ENCODE results near the gene USP32. TPM values are rescaled to one million over a fixed set of nuclear protein-coding genes. Genes with fewer than 3 reads are reported as not detected.

The USP32 gene
- total and polyA plus RNA-seq, 2 of the 8 experiments (the other 6 are each of a cell fraction or from before 2014, with no cell fraction given): 29.6 to 112 TPM

DNA sequence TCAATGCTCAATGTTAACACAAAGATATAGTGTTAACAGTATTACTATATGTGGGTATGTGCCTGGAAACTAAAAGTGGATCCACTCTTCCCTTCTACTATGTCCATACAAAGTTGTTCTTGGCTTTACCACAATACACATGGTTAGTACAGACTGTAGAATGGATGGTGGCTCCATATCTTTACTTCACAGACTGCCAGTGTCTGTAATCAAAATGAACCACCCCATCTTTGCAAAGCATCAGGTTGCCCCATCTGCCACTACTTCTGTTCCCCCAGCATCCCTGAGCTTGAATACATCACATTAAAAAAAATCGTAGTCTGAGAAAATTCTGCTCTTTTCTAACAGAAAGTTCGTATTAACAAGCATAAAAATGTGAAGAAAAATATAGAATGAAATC, 30.0 kb downstream of the USP32 start:
- POLR2A ChIA-PET (ENCODE audit: partially characterized antibody): interaction anchor here (0.6 to 0.8 kb wide), 3 partner anchors 11 to 567 kb away, joined by 3 to 4 read pairs (median 3); no protein-coding TSS in a partner anchor
- H3K14ac ChIP-seq (ENCODE audit: insufficient read length): no peak overlapping the region
- FAIRE-seq: no peak

More for the DNA sequence above, 30.0 kb downstream of the USP32 start:
- Histone ChIP-seq H2AK5ac (ENCODE audit: low read depth, low read length) (no peak overlapping the region), H3K4ac (replicated peaks; ENCODE audit: insufficient read length, low read depth, low read length) (no peak overlapping the region), H2BK120ac (replicated peaks; ENCODE audit: low read depth, low read length) (no peak overlapping the region), H3K4me2 (ENCODE audit: insufficient read depth in 1 of 2, low read depth in 2 of 2, low read length in 2 of 2) (no peak overlapping the region), H3K36me3 (ENCODE audit: control insufficient read depth in 2 of 4, insufficient read depth in 4 of 4, low read length in 3 of 4) (no peaks in the 10 kb centered on the region), H3K4me1 (replicated peaks in 1 of 4; ENCODE audit: control insufficient read depth in 3 of 4, insufficient read depth in 4 of 4, low read length in 3 of 4) (no peaks in the 10 kb centered on the region), H2BK15ac (ENCODE audit: low read length) (no peak overlapping the region), H3K9ac (replicated peaks in 1 of 4; ENCODE audit: extremely low read depth in 1 of 4, low read depth in 3 of 4, low read length in 3 of 4) (no peak overlapping the region), H2AFZ (ENCODE audit: low read length) (no peak overlapping the region), H4K5ac (ENCODE audit: insufficient read length, low read depth, low read length) (no peak overlapping the region), H4K8ac (ENCODE audit: extremely low read depth, insufficient read depth, low read length) (no peak overlapping the region), H4K20me1 (replicated peaks in 1 of 2; ENCODE audit: control insufficient read depth in 1 of 2, insufficient read depth in 2 of 2, low read length in 2 of 2) (peaks cover 0 to 2% of the 10 kb centered on the region in 2 experiments), H3K27me3 (replicated peaks in 1 of 4; ENCODE audit: control insufficient read depth in 3 of 4, extremely low read depth in 1 of 4, insufficient read depth in 3 of 4, low read length in 3 of 4) (no peaks in the 10 kb centered on the region), H3K27ac (ENCODE audit: low read depth, low read length) (no peak overlapping the region), H3K23me2 (ENCODE audit: low read depth, low read length) (no peaks in the 10 kb centered on the region), H3K9me3 (ENCODE audit: insufficient read depth in 2 of 2, low read depth in 1 of 2, low read length in 1 of 2) (no peaks in the 10 kb centered on the region), H4K91ac (replicated peaks; ENCODE audit: insufficient read length, low read length) (no peak overlapping the region), H2BK20ac (ENCODE audit: low read length) (no peak overlapping the region), H2BK12ac (ENCODE audit: low read depth, low read length) (no peak overlapping the region), H3K79me2 (ENCODE audit: control insufficient read depth in 1 of 2, insufficient read depth in 2 of 2, low read length in 2 of 2) (peaks cover 3 to 88% of the 10 kb centered on the region in 2 experiments), H3K56ac (replicated peaks; ENCODE audit: insufficient read length, low read depth, low read length) (no peak overlapping the region), H3K18ac (ENCODE audit: extremely low read depth, low read length) (no peak overlapping the region), H3K23ac (ENCODE audit: insufficient read length) (no peak overlapping the region), H3K4me3 (ENCODE audit: extremely low read depth in 1 of 4, insufficient read depth in 2 of 4, low read depth in 3 of 4, low read length in 4 of 4) (no peak overlapping the region), H3K79me1 (ENCODE audit: low read depth, low read length) (peaks cover 4% of the 10 kb centered on the region), H2BK5ac (ENCODE audit: low read depth, low read length) (no peak overlapping the region)
- CTCF ChIA-PET (ENCODE audit: partially characterized antibody): no interaction called here
- TF ChIP-seq RXRA (IDR thresholded peaks at IDR 0.05; ENCODE audit: insufficient read depth, low read depth, low read length) (no peak), MAFK (IDR thresholded peaks at IDR 0.05; ENCODE audit: low read depth, low read length) (no peak), RFX5 (IDR thresholded peaks at IDR 0.05; ENCODE audit: borderline replicate concordance, low read depth, low read length) (no peak), SIN3A (conservative IDR thresholded peaks at IDR 0.05 in 1 of 2, IDR thresholded peaks at IDR 0.05 in 1 of 2; ENCODE audit: low read depth in 1 of 2, low read length in 2 of 2) (no peak), POLR2A (IDR thresholded peaks at IDR 0.05; ENCODE audit: control extremely low read depth in 1 of 2, low read depth in 2 of 2, low read length in 2 of 2) (no peak), NANOG (IDR thresholded peaks at IDR 0.05; ENCODE audit: insufficient read depth, low read depth, low read length, poor library complexity, severe bottlenecking) (no peak), ZNF274 (IDR thresholded peaks at IDR 0.05; ENCODE audit: borderline replicate concordance, extremely low read depth, low read length) (no peak), KDM1A (IDR thresholded peaks at IDR 0.05; ENCODE audit: borderline replicate concordance, low read length) (no peak), ASH2L (IDR thresholded peaks at IDR 0.05; ENCODE audit: low read length) (no peak), SIRT6 (IDR thresholded peaks at IDR 0.05; ENCODE audit: low read length) (no peak)
- TF ChIP-seq, protein P1, sequence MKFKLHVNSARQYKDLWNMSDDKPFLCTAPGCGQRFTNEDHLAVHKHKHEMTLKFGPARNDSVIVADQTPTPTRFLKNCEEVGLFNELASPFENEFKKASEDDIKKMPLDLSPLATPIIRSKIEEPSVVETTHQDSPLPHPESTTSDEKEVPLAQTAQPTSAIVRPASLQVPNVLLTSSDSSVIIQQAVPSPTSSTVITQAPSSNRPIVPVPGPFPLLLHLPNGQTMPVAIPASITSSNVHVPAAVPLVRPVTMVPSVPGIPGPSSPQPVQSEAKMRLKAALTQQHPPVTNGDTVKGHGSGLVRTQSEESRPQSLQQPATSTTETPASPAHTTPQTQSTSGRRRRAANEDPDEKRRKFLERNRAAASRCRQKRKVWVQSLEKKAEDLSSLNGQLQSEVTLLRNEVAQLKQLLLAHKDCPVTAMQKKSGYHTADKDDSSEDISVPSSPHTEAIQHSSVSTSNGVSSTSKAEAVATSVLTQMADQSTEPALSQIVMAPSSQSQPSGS (IDR thresholded peaks at IDR 0.05; ENCODE audit: low read length): no peak
- TF ChIP-seq, protein P2, sequence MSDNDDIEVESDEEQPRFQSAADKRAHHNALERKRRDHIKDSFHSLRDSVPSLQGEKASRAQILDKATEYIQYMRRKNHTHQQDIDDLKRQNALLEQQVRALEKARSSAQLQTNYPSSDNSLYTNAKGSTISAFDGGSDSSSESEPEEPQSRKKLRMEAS (IDR thresholded peaks at IDR 0.05): no peak
- 92% methylated on average over 2 of the region's 2 CpGs; no CpG with 5 or more reads in 1 of the 2 experiments for WGBS, 2 experiments (ENCODE audit: extremely low coverage in 1 of 2, insufficient coverage in 1 of 2, insufficient read length in 1 of 2, insufficient replicate concordance in 2 of 2, low coverage in 1 of 2, low lambda C conversion rate in 2 of 2, missing lambda C conversion rate in 1 of 2)
- DNase-seq (ENCODE audit: low read depth in 1 of 2, low spot score in 2 of 2): no peak
